GM19023 (cell line): ENCODE measurements around the gene EVC.
"Not testable (repeated sequence)": the region's sequence is repeated elsewhere in the genome, so short reads cannot be mapped to it uniquely, and the experiment has no call there.

Source experiments
- ATAC-seq: cut with Tn5 transposase; IDR thresholded peaks from one replicate; pipeline ENCODE4 v1.9.1; 2021; ENCODE audit warnings: mild to moderate bottlenecking, moderate library complexity; ENCODE audit not compliant: unreplicated experiment

Gene EVC

DNA sequence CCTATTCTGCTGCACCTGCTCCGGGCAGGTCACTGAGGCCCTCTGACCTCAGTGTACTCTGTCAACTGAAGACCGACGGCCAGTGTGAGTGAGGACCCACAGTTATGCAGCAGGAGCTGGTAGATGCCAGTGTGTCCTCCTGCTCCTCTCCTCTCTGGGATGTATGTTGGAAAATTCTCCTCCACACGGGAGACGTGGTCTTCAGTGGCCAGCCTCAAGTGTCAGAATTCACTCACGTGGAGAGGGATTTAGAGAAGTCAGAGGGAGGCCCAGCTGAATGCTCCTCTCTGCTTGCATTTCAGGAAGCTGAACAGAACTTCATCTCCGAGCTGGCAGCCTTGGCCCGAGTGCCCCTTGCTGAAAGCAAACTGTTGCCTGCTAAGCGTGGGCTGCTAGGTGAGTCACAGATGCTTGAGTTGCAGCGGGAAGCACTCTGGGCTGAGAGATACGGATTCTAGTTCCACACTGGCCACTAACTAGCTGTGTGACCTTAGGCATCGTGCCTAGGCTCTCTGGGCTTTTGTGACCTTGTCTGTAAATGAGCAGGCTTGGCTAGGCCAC, 98.3 kb downstream of the EVC start:
- no peak for ATAC-seq

- no peak for ATAC-seq
These were observed 99.2 kb downstream of the EVC start for GRCh38 chr4:5810151-5810550.

- no peak for ATAC-seq
These were observed 99.9 kb downstream of the EVC start for GRCh38 chr4:5810770-5811430.

DNA sequence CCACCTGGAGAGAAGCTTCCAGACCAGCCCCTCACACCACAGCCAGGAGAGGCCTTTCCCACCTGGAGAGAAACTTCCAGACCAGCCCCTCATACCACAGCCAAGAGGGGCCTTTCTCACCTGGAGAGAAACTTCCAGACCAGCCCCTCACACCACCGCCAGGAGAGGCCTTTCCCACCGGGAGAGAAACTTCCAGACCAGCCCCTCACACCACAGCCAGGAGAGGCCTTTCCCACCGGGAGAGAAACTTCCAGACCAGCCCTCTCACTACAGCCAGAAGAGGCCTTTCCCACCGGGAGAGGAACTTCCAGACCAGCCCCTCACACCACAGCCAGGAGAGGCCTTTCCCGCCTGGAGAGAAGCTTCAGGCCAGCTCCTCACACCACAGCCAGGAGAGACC, 101.1 kb downstream of the EVC start:
- not testable (repeated sequence) for ATAC-seq

- no peak for ATAC-seq
These were observed 101.7 kb downstream of the EVC start for GRCh38 chr4:5812506-5813229.

DNA sequence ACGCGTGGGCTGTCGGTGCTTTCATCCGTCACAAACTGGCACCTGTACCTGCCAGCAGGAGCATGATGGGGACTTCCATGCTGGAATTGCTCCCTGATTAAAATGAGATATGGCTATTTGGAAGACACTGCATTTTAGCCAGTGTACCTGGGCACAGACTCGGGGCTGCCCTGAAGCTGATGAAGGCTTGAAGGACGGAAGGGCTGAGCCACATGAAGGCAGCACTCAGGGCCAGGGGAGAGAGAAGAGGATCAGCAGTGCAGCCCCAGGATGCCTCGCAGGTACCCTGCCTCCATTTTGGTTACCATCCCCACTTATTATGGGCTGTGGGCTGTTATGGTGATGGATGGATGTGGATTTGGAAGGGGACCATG, 102.9 kb downstream of the EVC start:
- no peak for ATAC-seq

- ATAC-seq: no peak
These were observed 103.4 kb downstream of the EVC start for GRCh38 chr4:5814421-5814820.

DNA sequence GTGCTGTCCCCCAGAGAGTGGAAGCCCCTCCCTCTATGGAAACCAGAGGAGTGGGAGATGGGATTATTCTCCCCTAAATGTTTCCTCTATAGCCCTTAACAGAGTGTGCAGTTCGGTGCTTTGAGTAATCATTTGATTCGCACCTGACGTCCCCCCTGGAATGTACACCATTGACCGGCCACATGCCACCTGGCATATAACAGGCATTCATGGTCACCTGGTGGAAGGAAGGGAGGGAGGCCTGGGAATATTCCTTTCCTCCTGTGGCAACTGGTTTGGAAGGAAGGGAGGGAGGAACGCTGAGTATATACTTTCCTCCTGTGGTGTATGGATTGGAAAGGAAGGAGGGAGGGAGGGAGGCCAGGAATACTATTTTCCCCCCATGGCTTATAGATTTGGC, 104.6 kb downstream of the EVC start:
- ATAC-seq: no peak

- ATAC-seq: no peak
These were observed 105.1 kb downstream of the EVC start for GRCh38 chr4:5816101-5816500.

DNA sequence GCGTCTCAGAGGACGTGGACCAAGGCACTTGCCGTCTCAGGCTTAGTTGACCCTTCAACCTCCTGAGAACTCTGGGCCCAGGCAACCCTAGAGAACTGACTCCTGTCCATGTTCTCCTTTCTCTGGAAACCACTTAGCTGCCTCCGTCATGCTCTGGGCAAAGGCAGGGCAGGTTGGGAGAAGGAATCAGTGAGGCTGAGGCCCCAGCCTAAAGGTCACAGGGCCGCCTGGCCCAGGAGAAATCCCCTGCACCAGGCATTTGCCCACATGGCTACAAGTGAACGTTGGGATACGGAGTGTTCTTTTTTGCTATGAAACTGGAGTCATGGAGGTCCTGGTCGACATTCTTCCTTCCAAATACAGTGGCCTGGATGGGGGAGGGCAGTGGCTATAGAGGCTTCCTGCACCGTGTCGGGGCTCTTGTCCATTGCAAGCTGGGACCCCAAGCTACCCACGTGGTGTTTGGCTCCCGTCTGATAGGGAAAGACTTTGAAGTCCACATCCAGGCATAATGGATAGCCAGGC, 105.9 kb downstream of the EVC start:
- no peak for ATAC-seq

GRCh38 chr4:5821665-5822358, 110.8 kb downstream of the EVC start:
- no peak for ATAC-seq

- no peak for ATAC-seq
These were observed 111.6 kb downstream of the EVC start for GRCh38 chr4:5822619-5823018.

- ATAC-seq: no peak
These were observed 112.7 kb downstream of the EVC start for GRCh38 chr4:5823542-5824211.

GRCh38 chr4:5824227-5824626, 113.2 kb downstream of the EVC start:
- no peak for ATAC-seq

DNA sequence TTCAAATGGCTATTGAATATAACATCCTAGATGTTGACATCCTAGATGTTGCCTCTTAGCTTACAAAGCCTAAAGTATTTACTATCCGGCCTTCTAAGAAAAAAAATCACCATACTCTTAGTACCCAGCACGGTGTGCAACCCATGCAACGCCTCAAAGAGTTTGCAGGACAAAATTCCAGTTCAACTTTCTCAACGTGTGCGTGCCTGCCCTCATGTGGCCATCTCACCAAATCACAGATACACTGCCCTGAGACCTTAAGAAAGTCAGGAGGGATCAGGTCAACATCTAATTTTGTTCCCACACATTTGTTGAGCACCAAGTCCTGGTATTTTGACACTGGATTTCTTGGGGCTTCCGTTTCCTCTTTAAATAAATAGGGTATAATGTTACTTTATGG, 113.6 kb downstream of the EVC start:
- ATAC-seq: no peak

DNA sequence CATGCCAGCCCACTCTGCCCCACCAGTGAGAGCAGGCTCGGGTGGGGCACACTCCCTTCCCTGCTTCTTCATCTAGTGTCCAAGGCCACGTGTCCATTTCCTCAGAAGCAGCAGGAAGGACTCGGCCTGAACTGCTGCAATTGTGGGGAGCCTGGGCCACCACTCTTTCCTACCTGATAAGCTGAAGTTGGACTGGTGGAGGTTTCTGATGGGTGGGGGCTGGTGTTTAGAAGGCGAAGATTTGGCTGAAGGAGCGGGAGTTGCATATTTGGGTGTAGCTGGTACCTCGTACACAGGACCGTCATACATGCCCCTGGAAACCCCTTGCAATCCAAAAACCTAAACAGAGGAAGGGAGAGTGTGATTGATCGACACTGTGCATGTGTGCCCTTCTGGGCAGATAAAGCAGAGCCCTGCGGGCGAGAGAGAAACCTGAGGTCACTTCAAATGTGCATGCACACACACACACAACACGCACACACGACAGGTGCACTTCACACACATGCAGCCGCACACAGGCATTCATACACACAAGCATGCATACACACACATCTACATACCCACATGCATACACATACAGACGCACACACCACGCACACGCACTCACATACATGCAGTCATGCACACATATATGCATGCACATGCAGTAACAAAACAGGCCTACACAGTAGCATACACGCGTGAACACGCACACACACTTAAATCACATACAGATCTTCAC, 114.5 kb downstream of the EVC start:
- no peak for ATAC-seq

GRCh38 chr4:5826437-5827107, 115.6 kb downstream of the EVC start:
- no peak for ATAC-seq

DNA sequence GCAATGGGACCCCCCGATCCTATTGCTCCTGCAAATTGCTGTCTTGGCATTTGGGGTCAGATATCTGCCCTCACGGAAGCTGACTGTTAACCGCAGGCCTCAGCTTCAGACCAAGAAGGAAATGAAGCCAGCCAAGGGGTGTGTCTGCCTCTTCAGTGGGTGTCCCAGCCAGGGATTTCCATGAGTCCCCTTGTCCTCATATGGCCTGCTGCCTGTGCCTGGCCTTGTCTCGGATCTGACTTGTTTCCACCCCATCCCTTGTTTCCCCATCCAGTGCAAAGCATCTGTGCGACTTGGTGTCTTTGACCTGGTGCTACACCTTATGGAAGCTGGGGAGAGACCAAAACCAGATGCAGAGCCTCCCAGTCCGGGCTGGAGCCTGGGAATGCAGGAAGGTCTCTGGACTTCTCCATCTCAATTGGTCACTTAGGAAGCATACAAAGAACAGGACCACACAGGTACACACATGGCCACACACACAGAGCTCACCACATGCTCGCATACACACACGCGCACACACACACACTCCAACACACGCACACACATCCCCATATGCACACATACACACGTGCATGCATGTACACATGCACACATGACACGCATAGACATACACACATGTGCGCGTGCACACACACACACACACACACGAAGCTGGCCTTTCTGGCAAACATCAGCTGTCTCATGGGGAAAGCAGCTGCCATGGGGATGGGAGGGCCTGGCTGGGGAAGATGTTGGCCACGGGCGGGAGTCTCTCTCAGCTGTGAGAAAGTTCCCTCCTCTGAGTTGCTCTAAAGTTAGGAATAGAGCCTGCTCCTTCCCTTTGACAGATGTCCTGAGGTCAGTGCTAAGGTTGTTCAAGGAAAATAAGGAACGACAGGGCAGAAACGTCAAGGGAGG, 116.4 kb downstream of the EVC start:
- ATAC-seq: no peak

- no peak for ATAC-seq
These were observed 117.0 kb downstream of the EVC start for GRCh38 chr4:5828005-5828391.
